HCT116 (cell line): ENCODE measurements around the gene OPHN1. TPM values are rescaled to one million over a fixed set of nuclear protein-coding genes. Genes with fewer than 3 reads are reported as not detected.

ENCODE experiments used
- ATAC-seq: fragments of 200-7000 bp; cut with Tn5 transposase; 2 replicates; pipeline ENCODE4 v1.9.1; 2020; ENCODE audit warnings: mild to moderate bottlenecking, moderate library complexity
- BruUV-seq: library from RNA; stranded (reverse); fragments of 400-500 nt; replicated peaks from 2 replicates; lab custom pipeline; 2021; lab: Mats Ljungman, UMichigan
- CTCF ChIA-PET: fragments of 300-600 bp; sonication (Branson Sonifier 250); formaldehyde crosslinking; loops from one replicate; lab custom pipeline; 2021; ENCODE audit warnings: antibody characterized with exemption; lab: Charles Lee
- POLR2A ChIA-PET: fragments of 300-600, 350-600 bp; sonication (Branson Sonifier 250); formaldehyde crosslinking; loops from one replicate; lab custom pipeline; 2021; ENCODE audit warnings: antibody characterized with exemption; lab: Charles Lee
- RAD21 ChIA-PET, 2 experiments: fragments of 300-600 bp; sonication (Branson Sonifier 250); formaldehyde crosslinking; loops; one replicate each; lab custom pipeline; 2023; ENCODE audit warnings: low total read pairs in 2 of 2; ENCODE audit not compliant: uncharacterized antibody in 2 of 2, unreplicated experiment in 2 of 2, low non-redundant PET in 1 of 2; lab: Charles Lee
- DNase-seq: peaks from one replicate; pipeline ENCODE4 v3.0.0-alpha.2; 2010; ENCODE audit warnings: low read depth, low spot score
- H2AFZ ChIP-seq: fragments of 200-600 bp; shearing (Covaris generic), sonication (generic); 2 replicates; pipeline ENCODE4 v1.6.1; 2017; ENCODE audit warnings: low read depth, mixed run types, mixed read lengths, antibody characterized with exemption, low read length; ENCODE audit not compliant: poor library complexity, severe bottlenecking
- H3K27ac ChIP-seq: 2 replicates; pipeline ENCODE4 v1.5.1; 2012; ENCODE audit warnings: low read depth, low read length
- H3K27me3 ChIP-seq: fragments of 200-600 bp; sonication (generic); 2 replicates; pipeline ENCODE4 v1.6.1; 2016; ENCODE audit warnings: mixed run types, low read length, mixed read lengths; ENCODE audit not compliant: insufficient read depth
- H3K36me3 ChIP-seq, 2 experiments: fragments of 200-500 bp in 1 of 2; fragments of 200-600 bp in 1 of 2; sonication (Bioruptor generic) in 1 of 2; sonication (generic) in 1 of 2; 2 replicates each; pipeline versions ENCODE4 v1.5.1 to v1.6.1; 2014 to 2016; ENCODE audit warnings: low read length in 2 of 2, inconsistent platforms in 1 of 2, mixed read lengths in 1 of 2, mixed run types in 1 of 2; ENCODE audit not compliant: insufficient read depth in 2 of 2, control insufficient read depth in 1 of 2
- H3K4me1 ChIP-seq, 2 experiments: fragments of 200-600 bp in 1 of 2; sonication (generic) in 1 of 2; 2 replicates each; pipeline versions ENCODE4 v1.5.1 to v1.6.1; 2012 to 2017; ENCODE audit warnings: low read length in 2 of 2, inconsistent platforms in 1 of 2, mild to moderate bottlenecking in 1 of 2, mixed read lengths in 1 of 2, mixed run types in 1 of 2, moderate library complexity in 1 of 2; ENCODE audit not compliant: insufficient read depth in 2 of 2, control insufficient read depth in 1 of 2
- H3K4me2 ChIP-seq: fragments of 200-600 bp; sonication (generic); 2 replicates; pipeline ENCODE4 v1.6.1; 2017; ENCODE audit warnings: mixed run types, low read length, mixed read lengths
- H3K4me3 ChIP-seq, 2 experiments: fragments of 200-600 bp in 1 of 2; sonication (generic) in 1 of 2; replicated peaks in 1 of 2; 2 replicates each; pipeline ENCODE4 v1.5.1; 2011 to 2016; ENCODE audit warnings: low read length in 2 of 2, control low read depth in 1 of 2, low read depth in 1 of 2, mild to moderate bottlenecking in 1 of 2, mixed read lengths in 1 of 2, mixed run types in 1 of 2
- H3K79me2 ChIP-seq: fragments of 200-600 bp; sonication (generic); 2 replicates; pipeline ENCODE4 v1.6.1; 2017; ENCODE audit warnings: mild to moderate bottlenecking, mixed run types, low read length, moderate library complexity, mixed read lengths; ENCODE audit not compliant: insufficient read depth
- H3K9ac ChIP-seq: fragments of 200-600 bp; sonication (generic); 2 replicates; pipeline ENCODE4 v1.6.1; 2016; ENCODE audit warnings: low read length, mixed read lengths
- H3K9me2 ChIP-seq: fragments of 200-600 bp; sonication (generic), shearing (Covaris generic); 2 replicates; pipeline ENCODE4 v1.6.1; 2017; ENCODE audit warnings: mixed run types, mild to moderate bottlenecking, moderate library complexity; ENCODE audit not compliant: insufficient read depth
- H3K9me3 ChIP-seq, 2 experiments: fragments of 200-500 bp in 1 of 2; fragments of 200-600 bp in 1 of 2; sonication (Bioruptor generic) in 1 of 2; sonication (generic) in 1 of 2; 2 replicates each; pipeline ENCODE4 v1.6.1; 2014 to 2017; ENCODE audit warnings: low read length in 2 of 2, mixed read lengths in 2 of 2, inconsistent platforms in 1 of 2, low read depth in 1 of 2, mild to moderate bottlenecking in 1 of 2, mixed run types in 1 of 2, moderate library complexity in 1 of 2; ENCODE audit not compliant: control insufficient read depth in 1 of 2, insufficient read depth in 1 of 2
- H4K20me1 ChIP-seq: fragments of 200-600 bp; sonication (generic), shearing (Covaris generic); 2 replicates; pipeline ENCODE4 v1.6.1; 2017; ENCODE audit warnings: mixed run types, mild to moderate bottlenecking, moderate library complexity; ENCODE audit not compliant: insufficient read depth
- CEBPB ChIP-seq: IDR thresholded peaks from 2 replicates; pipeline ENCODE4 v1.6.1; 2012; ENCODE audit warnings: low read depth
- ELF1 ChIP-seq: IDR thresholded peaks from 2 replicates; pipeline ENCODE4 v1.6.1; 2012; ENCODE audit warnings: low read depth, borderline replicate concordance
- EZH2phosphoT487 ChIP-seq: fragments of 200-600 bp; IDR thresholded peaks from 2 replicates; pipeline ENCODE4 v1.6.1; 2018; ENCODE audit warnings: antibody characterized with exemption, borderline replicate concordance
- POLR2AphosphoS5 ChIP-seq: IDR thresholded peaks from 2 replicates; pipeline ENCODE4 v1.6.1; 2011; ENCODE audit warnings: mild to moderate bottlenecking, low read depth, low read length, moderate library complexity
- RAD21 ChIP-seq: IDR thresholded peaks from 2 replicates; pipeline ENCODE4 v1.6.1; 2012; ENCODE audit warnings: low read depth, mild to moderate bottlenecking
- SIN3A ChIP-seq: IDR thresholded peaks from 2 replicates; pipeline ENCODE4 v1.6.1; 2012; ENCODE audit warnings: low read depth
- YY1 ChIP-seq: IDR thresholded peaks from 2 replicates; pipeline ENCODE4 v1.6.1; 2011; ENCODE audit warnings: low read length, low read depth, moderate library complexity, mild to moderate bottlenecking; ENCODE audit not compliant: insufficient replicate concordance; ENCODE audit errors: extremely low read depth
- ZFX ChIP-seq: fragments of 450-650 bp; IDR thresholded peaks from 2 replicates; pipeline ENCODE4 v1.6.1; 2017
- ZNF274 ChIP-seq: fragments of 200-500 bp; sonication (Bioruptor generic); IDR thresholded peaks from 2 replicates; pipeline ENCODE4 v1.6.1; 2014; ENCODE audit warnings: mild to moderate bottlenecking, low read depth, low read length, inconsistent platforms
- intact Hi-C: fragments of 100-400 bp; cut with micrococcal nuclease; formaldehyde crosslinking; loops from 2 replicates; pipeline ENCODE4 v1.10.0; 2022
- total RNA-seq: library from RNA; stranded (reverse); gene quantifications from one replicate; pipeline ENCODE4 v1.2.1, GENCODE V29; 2021; ENCODE audit not compliant: unreplicated experiment
- TF ChIP-seq, protein P1 (sequence below), 3 experiments: fragments of 200-600 bp in 1 of 3; sonication (generic) in 1 of 3; IDR thresholded peaks in 2 of 3; conservative IDR thresholded peaks in 1 of 3; 2 replicates each; pipeline ENCODE4 v1.5.1; 2012 to 2017; ENCODE audit warnings: low read depth in 2 of 3, low read length in 2 of 3, antibody characterized with exemption in 1 of 3, borderline replicate concordance in 1 of 3, control low read depth in 1 of 3, mild to moderate bottlenecking in 1 of 3, mixed read lengths in 1 of 3, mixed run types in 1 of 3, moderate library complexity in 1 of 3; ENCODE audit not compliant: insufficient read depth in 1 of 3
- TF ChIP-seq, protein P2 (sequence below): IDR thresholded peaks from 2 replicates; pipeline ENCODE4 v1.6.1; 2012
- TF ChIP-seq, protein P3 (sequence below): IDR thresholded peaks from 2 replicates; pipeline ENCODE4 v1.6.1; 2012

The OPHN1 gene
- total RNA-seq, 1 experiment from 2014 or later: 2.9 TPM

DNA sequence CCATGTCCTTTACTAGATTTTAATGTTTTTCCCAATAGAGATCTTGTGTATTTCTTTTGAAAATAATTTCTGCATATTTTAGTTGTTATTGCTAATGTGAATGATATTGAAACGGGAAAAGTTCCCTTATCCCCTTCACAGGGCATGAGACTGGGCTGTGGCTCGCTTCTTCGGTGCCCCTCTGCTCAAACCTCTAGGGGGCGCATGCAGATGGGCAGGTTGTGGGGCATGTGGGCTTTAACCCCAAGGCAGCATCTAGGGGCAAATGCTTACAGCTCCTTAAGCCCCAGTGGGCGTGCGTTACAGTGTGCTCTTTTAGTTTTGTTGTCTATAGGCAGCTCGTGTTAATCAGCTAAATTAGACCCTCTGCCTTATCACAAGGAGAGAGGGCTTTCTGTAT, 194.7 kb downstream of the OPHN1 start:
- no TSS peak for BruUV-seq
- H3K36me3 ChIP-seq: no peaks in the 10 kb centered on the region
- no peak overlapping the region for H2AFZ ChIP-seq
- no peaks in the 10 kb centered on the region for H3K9me2 ChIP-seq
- ATAC-seq (peak; percentile 69), DNase-seq (no peak)
- no peaks in the 10 kb centered on the region for H3K79me2 ChIP-seq
- no peak overlapping the region for H3K4me2 ChIP-seq
- H3K4me1 ChIP-seq: no peaks in the 10 kb centered on the region
- intact Hi-C loops: no loop called here
- H4K20me1 ChIP-seq: no peaks in the 10 kb centered on the region
- H3K27ac ChIP-seq: no peak overlapping the region
- no peak overlapping the region for H3K4me3 ChIP-seq
- ChIA-PET RAD21 (no interaction called here), POLR2A (no interaction called here), CTCF (interaction anchor here (0.6 kb wide), 2 partner anchors 19 to 435 kb away, joined by 3 read pairs; no protein-coding TSS in a partner anchor)
- no peak overlapping the region for H3K9ac ChIP-seq
- no peaks in the 10 kb centered on the region for H3K9me3 ChIP-seq
- no peaks in the 10 kb centered on the region for H3K27me3 ChIP-seq
- TF ChIP-seq YY1 (no peak), EZH2phosphoT487 (no peak), CEBPB (no peak), RAD21 (peak; percentile 50)
- TF ChIP-seq, protein P1, sequence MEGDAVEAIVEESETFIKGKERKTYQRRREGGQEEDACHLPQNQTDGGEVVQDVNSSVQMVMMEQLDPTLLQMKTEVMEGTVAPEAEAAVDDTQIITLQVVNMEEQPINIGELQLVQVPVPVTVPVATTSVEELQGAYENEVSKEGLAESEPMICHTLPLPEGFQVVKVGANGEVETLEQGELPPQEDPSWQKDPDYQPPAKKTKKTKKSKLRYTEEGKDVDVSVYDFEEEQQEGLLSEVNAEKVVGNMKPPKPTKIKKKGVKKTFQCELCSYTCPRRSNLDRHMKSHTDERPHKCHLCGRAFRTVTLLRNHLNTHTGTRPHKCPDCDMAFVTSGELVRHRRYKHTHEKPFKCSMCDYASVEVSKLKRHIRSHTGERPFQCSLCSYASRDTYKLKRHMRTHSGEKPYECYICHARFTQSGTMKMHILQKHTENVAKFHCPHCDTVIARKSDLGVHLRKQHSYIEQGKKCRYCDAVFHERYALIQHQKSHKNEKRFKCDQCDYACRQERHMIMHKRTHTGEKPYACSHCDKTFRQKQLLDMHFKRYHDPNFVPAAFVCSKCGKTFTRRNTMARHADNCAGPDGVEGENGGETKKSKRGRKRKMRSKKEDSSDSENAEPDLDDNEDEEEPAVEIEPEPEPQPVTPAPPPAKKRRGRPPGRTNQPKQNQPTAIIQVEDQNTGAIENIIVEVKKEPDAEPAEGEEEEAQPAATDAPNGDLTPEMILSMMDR (IDR thresholded peaks at IDR 0.05 in 2 of 3, conservative IDR thresholded peaks at IDR 0.05 in 1 of 3; ENCODE audit: borderline replicate concordance in 1 of 3, insufficient read depth in 1 of 3, low read depth in 2 of 3, low read length in 2 of 3): peak; percentile 31 to 74 (median 70); a peak in 5 of 6 replicates

DNA sequence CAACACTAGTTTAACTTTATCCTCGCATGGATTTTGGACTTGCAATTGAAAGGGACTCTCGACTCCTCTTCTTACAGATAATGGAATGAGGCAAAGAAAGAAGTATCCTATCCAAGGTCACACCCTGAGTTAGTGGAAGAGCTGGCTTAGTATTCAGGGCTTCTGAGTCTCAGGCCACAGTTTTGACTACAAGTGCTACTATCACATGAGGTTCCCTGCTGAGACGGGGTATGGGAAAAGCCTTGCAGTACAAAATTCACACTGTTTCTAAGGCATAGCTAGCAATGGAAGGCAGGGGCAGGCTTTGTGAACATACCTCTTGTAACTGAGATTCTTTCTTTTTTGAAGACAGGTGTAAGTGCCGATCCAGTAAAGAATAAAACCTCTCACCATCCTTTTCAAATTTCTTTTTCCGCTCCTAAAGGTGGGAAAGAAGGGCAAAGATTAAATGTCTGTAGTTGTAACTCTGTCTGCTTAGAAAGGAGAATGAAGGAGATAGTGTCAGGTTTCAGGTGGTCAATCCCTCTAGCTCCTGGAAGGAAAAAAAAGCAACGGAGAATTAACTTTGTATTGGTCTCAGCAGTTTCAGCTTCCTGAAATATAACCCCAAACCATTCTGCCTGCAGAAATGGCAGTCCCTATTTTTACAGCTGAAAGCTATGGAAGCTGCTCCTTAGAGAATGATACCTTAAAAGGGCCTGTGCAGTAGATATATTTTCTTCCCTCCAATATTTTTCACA, 199.0 kb downstream of the OPHN1 start:
- ChIA-PET RAD21 (no interaction called here), POLR2A (no interaction called here), CTCF (no interaction called here)
- Histone ChIP-seq H3K9me3 (no peaks in the 10 kb centered on the region), H4K20me1 (no peaks in the 10 kb centered on the region), H3K9me2 (no peaks in the 10 kb centered on the region), H3K27ac (no peak overlapping the region), H2AFZ (no peak overlapping the region), H3K4me3 (no peak overlapping the region), H3K4me1 (no peaks in the 10 kb centered on the region), H3K9ac (no peak overlapping the region), H3K4me2 (no peak overlapping the region), H3K27me3 (no peaks in the 10 kb centered on the region), H3K36me3 (no peaks in the 10 kb centered on the region), H3K79me2 (no peaks in the 10 kb centered on the region)
- BruUV-seq: no TSS peak
- DNase-seq (no peak), ATAC-seq (no peak)
- TF ChIP-seq, protein P2, sequence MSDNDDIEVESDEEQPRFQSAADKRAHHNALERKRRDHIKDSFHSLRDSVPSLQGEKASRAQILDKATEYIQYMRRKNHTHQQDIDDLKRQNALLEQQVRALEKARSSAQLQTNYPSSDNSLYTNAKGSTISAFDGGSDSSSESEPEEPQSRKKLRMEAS: no peak
- TF ChIP-seq, protein P1 (IDR thresholded peaks at IDR 0.05 in 2 of 3, conservative IDR thresholded peaks at IDR 0.05 in 1 of 3; ENCODE audit: borderline replicate concordance in 1 of 3, insufficient read depth in 1 of 3, low read depth in 2 of 3, low read length in 2 of 3): no peak
- TF ChIP-seq SIN3A: no peak
- TF ChIP-seq, protein P3, sequence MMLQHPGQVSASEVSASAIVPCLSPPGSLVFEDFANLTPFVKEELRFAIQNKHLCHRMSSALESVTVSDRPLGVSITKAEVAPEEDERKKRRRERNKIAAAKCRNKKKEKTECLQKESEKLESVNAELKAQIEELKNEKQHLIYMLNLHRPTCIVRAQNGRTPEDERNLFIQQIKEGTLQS: no peak
- no peak for TF ChIP-seq ZFX
- no peak for TF ChIP-seq ZNF274
- no peak for TF ChIP-seq ELF1
- no peak for TF ChIP-seq EZH2phosphoT487
- no peak for TF ChIP-seq YY1
- TF ChIP-seq POLR2AphosphoS5: no peak
- intact Hi-C loops: no loop called here
